GM21423 (cell line): ENCODE results near the gene COL23A1.
"Not testable (repeated sequence)": the region's sequence is repeated elsewhere in the genome, so short reads cannot be mapped to it uniquely, and the experiment has no call there.

Source experiments
- ATAC-seq: cut with Tn5 transposase; IDR thresholded peaks from one replicate; pipeline ENCODE4 v1.9.1; 2021; ENCODE audit warnings: mild to moderate bottlenecking, moderate library complexity; ENCODE audit not compliant: unreplicated experiment

Gene COL23A1

DNA sequence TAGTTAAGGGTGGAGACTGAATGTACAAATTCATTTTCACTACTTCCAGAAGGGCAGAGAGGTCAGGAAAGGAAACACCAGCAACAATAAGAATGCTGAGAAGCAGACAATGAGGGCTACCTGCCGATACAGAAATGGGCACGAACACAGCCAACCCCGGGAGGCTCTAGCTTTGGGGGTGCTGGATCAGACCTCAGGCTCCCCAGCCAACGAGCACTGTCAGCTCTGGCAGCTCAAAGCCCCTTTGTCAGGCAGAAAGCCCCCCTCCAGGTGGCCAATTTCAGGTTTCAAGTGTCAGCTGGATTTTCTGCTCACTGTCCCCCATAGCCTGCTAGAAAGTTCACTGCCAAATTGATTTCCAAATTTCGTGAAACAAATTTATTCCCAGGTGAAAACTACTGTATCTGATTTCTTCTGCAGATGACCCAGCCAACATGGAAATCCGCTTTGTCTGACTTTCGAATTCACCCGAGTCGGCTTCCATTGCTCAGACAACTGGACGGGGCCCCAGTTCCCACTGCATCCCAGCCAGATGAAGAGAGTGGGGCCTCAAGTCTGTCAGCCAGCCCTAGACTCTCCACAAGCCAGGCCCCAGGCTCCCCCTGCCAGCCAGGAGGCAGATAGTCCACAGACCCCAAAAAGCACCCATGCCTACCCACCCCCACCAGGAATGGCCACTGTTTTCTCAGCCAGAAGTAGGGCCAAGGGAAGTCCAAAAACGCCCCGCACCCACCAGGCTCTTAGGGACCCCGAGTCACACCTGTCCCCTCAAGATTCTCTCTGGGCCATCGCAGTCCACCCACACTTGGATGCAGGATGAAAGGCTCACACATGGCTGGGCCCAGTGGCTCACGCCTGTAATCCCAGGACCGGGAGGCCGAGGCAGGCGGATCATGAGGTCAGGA, 261.1 kb downstream of the COL23A1 start:
- no peak for ATAC-seq

DNA sequence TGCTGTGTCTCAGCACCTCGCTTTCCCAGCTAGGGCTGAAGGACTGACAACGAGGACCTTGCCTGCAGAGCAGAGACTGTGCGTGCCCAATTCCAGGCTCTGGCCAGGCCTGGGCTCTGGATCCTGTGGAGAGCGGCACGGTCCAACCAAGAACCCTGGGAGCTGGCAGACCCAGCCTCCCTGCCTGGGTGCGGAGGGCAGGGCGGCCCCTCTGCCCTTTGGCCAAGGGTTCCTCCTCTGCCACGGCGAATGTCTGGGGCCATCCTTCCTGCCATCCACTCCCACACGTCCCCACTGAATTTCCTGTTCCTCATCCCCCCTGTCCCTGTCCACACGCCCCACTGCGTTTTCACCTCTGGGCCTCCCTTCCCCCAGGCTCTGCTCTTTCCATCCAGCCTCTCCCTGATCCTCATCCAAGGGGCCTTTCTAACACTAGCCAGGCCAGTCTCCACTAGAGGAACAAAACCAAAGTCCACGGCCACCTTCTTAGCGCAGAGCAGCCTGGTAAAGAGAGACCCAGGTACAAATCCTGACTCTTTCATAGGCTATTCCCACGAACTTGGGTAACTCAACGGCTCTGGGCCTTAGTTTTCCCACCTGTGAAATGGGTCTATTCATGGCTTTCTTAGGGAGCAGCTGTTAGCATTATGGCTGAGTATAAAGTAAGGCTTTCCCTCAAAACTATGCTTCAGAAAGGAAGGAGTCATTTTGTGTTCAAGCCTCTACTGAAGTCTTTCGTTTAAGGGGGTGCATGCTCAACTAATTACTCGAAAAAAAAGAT, 262.1 kb downstream of the COL23A1 start:
- ATAC-seq: no peak

DNA sequence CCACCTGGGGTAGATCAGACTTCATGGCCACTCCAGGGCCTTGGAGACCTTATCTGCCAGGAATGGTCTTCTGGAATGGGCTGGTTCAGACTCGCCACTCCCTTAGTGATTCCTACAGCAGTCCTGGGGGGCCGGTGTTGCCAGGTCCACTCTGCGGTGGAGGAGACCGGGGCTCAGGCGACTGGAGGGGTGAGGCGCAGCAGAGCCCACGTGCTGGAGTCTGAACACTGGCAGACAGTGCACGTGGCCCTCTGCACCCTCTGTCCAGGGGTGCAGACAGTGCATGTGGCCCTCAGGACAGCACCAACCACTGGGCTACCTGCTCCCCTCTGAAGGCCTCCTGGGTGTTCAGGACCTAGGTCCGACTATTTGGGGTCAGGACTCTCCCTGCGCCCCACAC, 262.7 kb downstream of the COL23A1 start:
- ATAC-seq: no peak

DNA sequence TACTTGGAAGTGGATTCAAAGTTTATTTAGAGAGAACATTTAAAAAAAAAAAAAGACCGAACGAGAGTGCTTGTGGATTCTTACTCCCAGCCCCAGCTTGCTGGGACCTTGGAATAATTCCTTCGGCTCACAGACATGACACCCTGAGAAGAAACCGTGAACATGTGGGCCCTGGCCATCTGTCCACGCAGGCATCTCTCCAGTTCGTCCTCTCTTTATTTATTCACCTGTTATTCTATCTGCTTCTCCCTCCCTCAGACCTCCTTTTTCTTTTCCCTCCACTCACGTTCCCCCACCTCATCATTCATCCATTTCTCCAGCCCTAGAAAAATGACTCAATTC, 263.8 kb downstream of the COL23A1 start:
- ATAC-seq: no peak

DNA sequence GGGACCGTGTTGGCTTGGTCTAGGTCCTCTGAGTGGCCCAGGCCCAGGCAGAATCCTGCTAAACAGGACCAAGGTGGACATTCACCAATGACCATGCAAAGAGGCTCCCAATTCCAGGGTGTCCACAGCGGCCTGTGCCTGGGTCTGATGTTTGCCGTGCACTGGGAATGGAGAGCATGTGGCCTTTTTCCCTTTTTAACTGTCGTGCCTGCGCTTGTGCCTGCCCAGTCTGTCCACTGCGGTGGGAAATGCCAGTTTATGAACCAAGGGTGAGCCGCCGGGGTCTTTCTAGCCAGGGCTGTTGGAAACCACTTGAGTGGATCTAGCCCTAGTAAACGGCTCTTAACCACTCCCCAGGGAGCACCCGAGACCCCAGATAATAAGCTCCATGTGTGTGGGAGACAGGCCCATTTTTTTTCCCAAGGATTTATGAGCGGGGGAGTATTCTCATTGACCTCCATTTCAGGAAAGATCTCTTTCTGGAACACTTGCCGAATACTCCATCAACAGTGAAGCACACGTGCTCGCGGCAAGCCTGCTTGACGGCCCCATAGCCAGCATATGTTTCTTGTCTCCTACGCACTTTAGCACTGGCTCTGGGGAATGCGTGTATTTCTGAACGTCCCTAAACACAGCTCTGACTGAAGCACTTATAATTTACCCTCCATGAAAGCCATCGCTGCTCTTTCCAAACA, 264.4 kb downstream of the COL23A1 start:
- ATAC-seq: no peak

DNA sequence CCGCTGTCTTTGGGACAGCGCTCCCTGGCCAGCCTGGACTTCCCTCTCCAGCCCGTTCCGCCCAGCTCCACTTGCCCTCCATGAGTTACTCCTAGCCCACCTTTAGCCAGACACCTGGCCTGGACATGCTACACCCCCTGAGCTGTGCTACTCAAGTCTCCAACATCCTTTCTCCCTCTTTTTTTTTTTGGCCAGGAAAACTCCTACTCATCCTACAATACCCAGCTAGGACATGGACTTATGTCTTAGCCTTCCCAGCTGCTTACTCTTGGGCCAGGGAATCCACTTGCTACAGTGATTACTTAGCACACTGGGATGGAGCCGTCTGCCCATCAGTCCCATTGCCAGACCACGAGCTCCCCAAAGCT, 264.9 kb downstream of the COL23A1 start:
- no peak for ATAC-seq

DNA sequence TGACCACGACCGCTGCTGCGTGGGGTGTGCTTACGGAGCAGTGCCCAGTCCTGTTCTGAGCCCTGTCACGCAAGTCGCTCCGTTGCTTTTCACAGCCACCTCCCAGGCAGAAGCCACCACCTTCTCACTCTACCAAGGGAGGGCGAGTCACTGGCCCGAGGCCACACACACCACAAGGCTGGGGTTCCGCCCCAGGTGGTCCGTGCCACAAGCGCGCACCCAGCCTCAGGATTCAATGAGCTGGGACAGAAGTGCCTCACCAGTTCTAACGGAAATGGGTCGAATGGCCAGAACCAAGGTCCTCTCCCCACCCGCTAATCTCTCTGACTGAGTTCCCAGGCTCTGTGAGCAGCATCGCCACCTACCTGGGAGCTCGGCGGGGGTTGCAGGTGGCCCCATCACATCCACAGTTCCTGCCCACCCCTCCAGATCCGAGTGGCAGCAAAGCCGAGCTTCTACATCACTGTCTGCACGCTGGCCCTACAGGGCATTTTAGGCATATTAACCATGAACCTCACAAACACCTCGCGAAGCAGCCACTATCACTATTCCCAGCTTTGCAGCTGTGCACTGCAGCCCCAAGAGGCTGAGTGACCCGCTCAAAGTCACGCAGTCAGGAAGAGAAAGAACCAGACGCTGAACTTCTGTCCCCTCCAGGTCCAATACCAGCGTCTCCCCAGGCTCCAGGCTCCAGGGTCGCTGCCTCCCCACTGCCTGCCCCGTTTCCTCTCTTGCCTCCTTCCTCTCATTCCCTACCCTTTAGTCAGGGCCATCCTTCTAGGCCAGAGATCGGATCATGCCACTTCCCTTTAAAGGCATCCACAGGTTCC, 265.5 kb downstream of the COL23A1 start:
- no peak for ATAC-seq

DNA sequence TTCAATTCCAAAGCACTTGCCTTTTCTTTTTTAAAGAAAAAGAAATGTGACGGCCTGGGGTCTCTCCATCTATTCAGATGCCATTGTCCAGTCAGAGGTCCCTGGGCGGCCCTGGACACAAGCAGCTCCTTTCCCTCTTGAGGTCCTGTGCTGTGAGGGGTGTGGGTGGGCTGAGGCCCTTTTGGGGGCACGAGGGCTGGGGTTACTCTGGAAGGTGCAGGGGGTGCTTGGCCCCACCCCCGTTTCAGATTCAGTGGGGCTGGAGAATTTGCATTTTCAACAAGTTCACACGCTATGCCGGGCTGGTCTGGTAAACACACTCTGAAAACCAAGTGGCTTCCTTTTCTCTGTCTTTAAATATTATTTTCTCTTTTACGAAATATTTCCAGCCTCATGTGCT, 266.2 kb downstream of the COL23A1 start:
- no peak for ATAC-seq

DNA sequence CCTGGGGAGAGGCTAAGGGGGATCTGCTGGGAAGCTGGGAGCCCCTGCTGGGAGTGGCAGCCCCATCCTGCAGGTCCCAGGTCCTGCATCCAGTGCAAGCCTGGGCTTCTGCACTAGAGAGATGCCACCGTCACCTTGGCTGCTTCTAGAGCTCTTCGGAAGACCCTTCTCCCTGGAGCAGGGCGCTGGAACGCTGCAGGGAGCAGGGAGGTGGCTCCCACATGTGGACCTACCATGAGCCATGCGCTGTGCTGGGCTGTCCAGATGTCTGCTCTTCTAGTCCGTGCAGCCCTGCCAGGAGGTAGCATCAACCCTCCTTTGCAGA, 266.7 kb downstream of the COL23A1 start:
- no peak for ATAC-seq

DNA sequence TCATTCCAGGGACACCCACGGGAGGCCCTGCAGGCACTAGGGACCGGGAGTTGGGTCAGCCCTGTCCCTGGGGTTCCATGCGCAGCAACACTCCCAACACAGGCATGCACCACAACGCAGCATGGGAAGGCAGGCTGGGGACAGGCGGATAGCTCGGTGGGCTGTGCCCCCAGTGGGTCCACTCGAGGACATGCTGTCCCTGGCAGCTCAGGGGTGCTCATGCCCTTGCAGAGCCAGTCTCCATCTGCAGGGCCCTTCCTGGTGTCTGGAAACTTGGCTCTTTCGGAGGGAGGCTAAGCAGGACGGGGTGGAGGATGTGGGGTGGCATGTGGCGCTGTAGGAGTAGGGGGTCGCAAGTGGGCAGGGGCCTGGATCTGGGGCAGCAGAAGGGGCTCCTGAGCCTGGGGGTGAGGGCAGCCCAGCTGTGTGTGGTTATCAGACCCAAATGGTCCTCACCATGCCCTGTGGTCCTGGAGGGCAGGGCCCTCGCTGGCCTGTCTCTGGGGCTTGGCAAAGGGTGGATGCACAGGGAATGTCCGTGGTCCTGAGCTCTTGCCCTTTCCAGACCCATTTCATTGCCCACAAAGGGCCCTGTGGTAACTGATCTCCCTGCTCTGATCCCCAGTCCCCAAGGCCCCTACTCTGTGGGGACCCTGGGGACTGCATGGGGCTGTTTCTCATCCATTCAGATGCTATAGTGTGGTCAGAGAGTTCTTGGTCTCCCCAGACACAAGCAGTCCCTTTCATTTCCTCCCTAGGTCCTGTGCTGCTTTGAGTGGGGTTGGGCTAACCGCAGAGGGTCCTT, 267.3 kb downstream of the COL23A1 start:
- ATAC-seq: no peak

DNA sequence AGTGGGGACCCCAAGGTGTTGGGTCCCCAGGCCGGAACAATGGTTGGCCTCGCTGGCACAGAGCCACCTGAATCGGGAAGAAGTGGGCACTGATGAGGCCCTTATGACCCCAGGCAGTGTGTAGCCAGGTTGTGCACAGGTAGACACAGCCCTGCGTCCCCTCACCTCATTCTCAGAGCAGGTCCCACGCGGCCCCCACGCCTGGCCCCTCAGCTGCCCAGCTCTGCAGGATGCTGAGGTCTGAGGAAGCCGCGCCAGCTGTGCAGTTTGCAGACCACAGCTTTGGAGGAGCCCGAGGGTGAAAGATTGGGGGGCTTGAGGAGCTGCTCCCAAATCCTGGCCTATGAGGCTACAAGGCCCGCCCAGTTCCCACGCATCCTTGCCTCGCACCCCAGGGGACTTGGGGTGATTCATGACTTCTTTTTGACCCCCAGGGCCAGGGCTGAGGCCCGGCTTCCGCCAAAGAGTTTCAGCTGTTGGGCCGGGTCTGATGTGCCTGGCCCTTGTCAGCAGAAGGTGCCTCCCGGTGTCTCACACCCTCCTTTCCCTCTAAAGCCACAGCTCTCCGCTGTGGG, 269.8 kb downstream of the COL23A1 start:
- no peak for ATAC-seq

DNA sequence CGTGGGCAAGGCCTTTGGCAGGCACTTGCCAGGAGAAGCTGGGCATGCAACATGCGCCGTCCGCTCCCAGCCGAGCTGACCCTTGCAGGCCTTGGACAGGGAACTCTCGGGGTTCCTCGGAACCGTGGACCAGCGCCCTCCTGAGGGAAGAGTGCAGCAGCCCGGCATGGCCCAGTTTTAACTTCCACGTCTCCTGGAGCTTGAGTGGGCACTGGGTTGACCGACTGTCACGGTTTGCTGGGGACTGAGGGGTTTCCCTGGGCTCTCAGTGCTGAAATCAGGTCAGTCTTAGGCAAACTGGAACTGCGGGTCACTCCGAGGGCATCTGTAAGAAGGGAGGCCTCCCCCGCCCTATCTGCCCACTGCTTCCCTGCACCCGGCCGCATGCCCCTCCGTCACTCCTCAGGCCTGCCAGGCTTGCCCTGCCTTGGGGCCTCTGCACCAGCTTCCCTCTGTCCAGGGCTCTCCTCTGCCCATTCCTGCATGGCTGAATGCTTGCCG, 270.6 kb downstream of the COL23A1 start:
- ATAC-seq: no peak

DNA sequence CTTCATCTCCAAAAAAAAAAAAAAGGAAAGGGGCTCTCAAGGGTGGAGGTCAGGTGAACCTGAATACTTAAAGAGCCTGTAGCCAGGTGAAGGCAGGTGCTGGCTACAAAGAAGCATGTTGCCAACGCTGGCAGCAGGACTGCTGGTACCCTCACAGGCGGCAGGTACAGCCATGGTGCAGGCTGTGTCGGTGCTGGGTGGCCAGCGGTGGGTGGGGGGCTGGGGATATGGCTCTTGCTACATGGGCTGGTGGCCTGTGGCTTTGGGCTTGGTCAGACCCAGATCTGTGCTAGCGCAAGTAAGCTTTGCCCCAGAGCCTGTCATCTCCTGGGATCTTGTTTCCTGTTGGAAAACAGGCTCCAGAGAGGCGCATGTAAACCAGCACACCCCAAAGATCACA, 271.3 kb downstream of the COL23A1 start:
- ATAC-seq: no peak

DNA sequence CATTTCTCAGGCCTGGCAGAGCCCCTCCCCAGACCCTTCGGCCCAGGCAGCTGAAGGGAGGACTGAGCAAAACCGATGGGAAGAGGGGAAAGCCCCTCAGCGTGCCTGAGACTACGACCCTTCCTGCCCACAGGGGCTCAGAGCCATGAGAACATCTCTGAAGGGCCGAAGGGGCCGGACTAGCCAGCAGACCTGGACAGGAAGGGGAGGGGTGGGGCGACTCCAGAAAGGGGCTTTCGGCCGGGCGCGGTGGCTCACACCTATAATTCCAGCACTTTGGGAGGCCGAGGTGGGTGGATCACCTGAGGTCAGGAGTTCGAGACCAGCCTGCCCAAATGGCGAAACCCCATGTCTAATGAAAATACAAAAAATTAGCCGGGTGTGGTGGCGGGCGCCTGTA, 271.8 kb downstream of the COL23A1 start:
- no peak for ATAC-seq

DNA sequence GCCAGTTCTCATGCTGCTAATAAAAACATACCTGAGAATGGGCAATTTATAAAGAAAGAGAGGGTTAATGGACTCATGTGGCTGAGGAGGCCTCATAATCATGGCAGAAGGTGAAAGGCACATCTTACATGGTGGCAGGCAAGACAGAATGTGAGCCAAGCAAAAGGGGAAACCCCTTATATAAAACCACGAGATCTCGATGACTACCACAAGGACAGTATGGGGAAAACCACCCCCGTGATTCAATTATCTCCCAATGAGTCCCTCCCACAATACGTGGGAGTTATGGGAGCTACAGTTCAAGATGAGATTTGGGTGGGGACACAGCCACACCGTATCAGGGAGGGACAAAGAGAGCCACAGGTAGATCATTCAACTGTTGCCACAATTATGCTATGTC, 272.5 kb downstream of the COL23A1 start:
- ATAC-seq: not testable (repeated sequence)

DNA sequence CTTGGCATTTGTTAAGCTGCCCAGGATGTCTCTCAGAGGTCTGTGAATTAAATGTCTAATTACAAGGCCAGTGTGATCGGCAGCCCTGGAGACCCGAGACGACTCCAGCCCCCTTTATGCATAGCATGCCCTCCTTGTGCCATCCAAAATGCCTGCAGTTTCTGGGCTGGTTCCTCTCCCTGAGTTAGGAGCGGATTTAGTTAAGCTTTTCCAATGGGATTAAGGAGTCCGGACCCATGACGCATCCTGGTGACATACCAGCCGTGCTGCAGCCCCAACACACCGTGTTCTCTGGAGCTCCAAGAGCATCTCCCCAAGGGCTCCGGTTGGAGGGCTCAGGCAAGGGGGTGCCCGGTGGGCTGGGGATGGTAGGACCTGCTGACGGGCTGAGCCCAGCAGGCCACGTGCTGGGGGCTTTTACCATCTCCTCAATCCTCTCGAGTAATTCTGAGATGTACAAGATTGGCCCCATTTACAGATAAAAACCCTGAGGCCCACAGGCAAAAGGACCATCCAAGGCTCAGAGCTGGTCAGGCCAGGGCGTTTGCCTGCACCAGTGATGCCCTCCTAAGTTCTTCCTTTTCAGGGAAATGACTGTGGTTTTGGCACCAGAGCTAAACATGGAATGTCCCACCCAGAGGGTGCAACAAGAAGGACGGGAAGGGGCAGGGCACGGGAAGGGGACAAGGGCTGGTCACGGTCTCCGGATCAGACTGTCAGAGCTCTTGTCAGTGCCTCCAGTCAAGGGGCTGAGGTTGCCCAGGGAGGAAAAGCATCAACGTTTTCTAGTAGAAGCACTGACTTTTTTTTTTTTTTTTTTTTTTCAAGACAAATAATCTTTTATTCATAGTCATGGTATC, 275.0 kb downstream of the COL23A1 start:
- ATAC-seq: no peak

DNA sequence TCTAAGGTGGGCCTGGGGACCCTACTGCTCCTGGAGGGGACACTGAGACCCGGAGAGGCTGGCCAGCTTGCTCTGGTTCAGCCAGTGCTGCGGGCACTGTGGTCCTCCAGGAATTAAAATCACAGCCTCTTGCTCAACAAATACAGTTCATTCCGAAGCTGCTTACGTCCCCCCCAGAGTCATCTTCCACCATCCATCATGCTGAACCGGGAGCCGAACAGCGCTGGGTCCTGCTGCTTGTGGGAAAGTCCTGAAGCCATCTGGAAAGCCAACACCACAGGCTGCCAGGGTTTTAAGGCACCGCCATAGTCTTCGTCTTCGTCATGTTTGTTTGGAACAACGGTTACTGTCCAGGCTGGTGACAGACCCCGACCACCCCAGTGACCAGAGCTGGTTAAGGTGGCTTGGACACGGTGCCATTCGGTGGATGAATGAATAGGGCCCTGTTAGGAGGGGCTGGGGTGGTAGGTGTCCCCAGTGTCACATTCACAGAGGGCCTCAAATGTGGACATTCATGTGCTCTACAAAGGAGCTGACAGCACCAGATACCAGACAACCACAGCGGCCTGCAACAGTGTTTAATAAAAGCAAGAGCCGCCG, 276.0 kb downstream of the COL23A1 start:
- no peak for ATAC-seq

DNA sequence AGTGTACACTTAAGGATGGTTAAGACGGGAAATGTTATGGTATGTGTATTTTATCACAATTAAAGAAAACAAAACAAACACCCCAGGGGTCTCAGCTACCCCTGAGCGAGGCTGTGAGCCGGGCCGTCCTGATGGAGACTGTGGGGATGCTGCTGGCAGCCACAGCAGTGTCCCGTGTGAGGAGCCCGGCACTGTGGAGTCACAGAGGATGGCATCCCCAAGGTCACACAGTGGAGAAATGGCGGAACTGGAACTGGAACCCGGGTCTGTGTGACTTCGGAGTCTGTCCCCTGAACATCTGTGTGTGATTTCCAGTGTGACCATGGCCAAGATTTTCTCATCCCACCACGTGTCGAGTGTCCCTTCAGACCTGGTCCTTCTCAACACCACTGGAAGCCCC, 276.9 kb downstream of the COL23A1 start:
- ATAC-seq: no peak
